Right lobe of liver (tissue), 6 donors: ENCODE results near the gene RHBG. TPM values are rescaled to one million over a fixed set of nuclear protein-coding genes. Genes with fewer than 3 reads are reported as not detected.
A peak's percentile ranks its signal among the peaks of the same experiment; 100 is the strongest.

Experiments used
- ATAC-seq, 4 donors: fragments of 200-7000 bp; cut with Tn5 transposase; one replicate each; pipeline ENCODE4 v1.9.1; 2020; ENCODE audit warnings: mild to moderate bottlenecking in 4 of 4, moderate library complexity in 4 of 4
- DNase-seq, 3 donors: peaks; one replicate each; pipeline ENCODE4 v3.0.0-alpha.2; 2020
- H3K27ac ChIP-seq, 3 donors: fragments of 200-600 bp; one replicate each; pipeline ENCODE4 v1.8.0; 2022
- H3K27me3 ChIP-seq, 2 donors: fragments of 200-600 bp; one replicate each; pipeline ENCODE4 v1.8.0; 2022
- H3K36me3 ChIP-seq, 4 donors: fragments of 200-600 bp; sonication (generic) in 1 of 4; one replicate each; pipeline versions ENCODE4 v1.5.1 to v1.8.0; 2017 to 2022; ENCODE audit warnings: control low read depth in 1 of 4
- H3K4me1 ChIP-seq, 4 donors: fragments of 200-600 bp; sonication (generic) in 1 of 4; one replicate each; pipeline versions ENCODE4 v1.5.1 to v1.8.0; 2017 to 2022; ENCODE audit warnings: control low read depth in 1 of 4
- H3K4me3 ChIP-seq, 3 donors: fragments of 200-600 bp; one replicate each; pipeline ENCODE4 v1.8.0; 2022
- H3K9me3 ChIP-seq, 4 donors: fragments of 200-600 bp; sonication (generic) in 1 of 4; one replicate each; pipeline versions ENCODE4 v1.5.1 to v1.8.0; 2017 to 2022; ENCODE audit warnings: control low read depth in 1 of 4
- POLR2A ChIP-seq: fragments of 450-650 bp; IDR thresholded peaks from one replicate; pipeline ENCODE4 v1.6.1; 2017; ENCODE audit warnings: antibody characterized with exemption, mild to moderate bottlenecking
- WGBS: methylation state at CpG from one replicate; pipeline ENCODE4 v1.1.6; 2018; ENCODE audit warnings: low coverage, low lambda C conversion rate; ENCODE audit not compliant: insufficient coverage; ENCODE audit errors: missing lambda C conversion rate; 5-methylcytosine and 5-hydroxymethylcytosine counted together
- intact Hi-C, 2 donors: fragments of 100-400 bp; cut with DNase I; formaldehyde crosslinking; loops; one replicate each; pipeline versions ENCODE4 v1.11.2 to v1.14.1; 2022
- total RNA-seq, 6 experiments: library from RNA; depleted of rRNA in 2 of 6; stranded (reverse); fragments of >200 nt in 2 of 6; fragmentation: NEBNext Ultra II Directional in 3 of 6; extraction: Animal tissue kit (Norgen Biotek cat#: 25700) in 3 of 6; gene quantifications; one replicate each; pipeline versions ENCODE4 v1.1.0 to v1.2.4, GENCODE V29; 2016 to 2023
- TF ChIP-seq, protein P1 (sequence below), 4 donors: fragments of 200-600 bp in 3 of 4; fragments of 450-650 bp in 1 of 4; IDR thresholded peaks; one replicate each; pipeline versions ENCODE4 v1.5.1 to v1.8.0; 2016 to 2022; ENCODE audit warnings: antibody characterized with exemption in 4 of 4, mild to moderate bottlenecking in 2 of 4
- donor health status: DM: no; HTN: yes; CAD: no.
- donor health status: DM: no; HTN: no; CAD: no.
- donor health status: DM: no; HTN: no; CAD: no.
- donor health status: DM: no; HTN: yes; CAD: no.
- donor health status: DM: no; HTN: yes; CAD: no.

Gene RHBG
- total RNA-seq, 6 experiments from 2014 or later: 0.42 to 1.6 (median 1.1) TPM; not detected in 2

- DNase-seq (no peak), ATAC-seq (no peak)
- Histone ChIP-seq H3K27ac (no peak overlapping the region), H3K4me1 (no peaks in the 10 kb centered on the region), H3K27me3 (no peaks in the 10 kb centered on the region), H3K4me3 (no peak overlapping the region), H3K36me3 (no peaks in the 10 kb centered on the region), H3K9me3 (no peaks in the 10 kb centered on the region)
- TF ChIP-seq POLR2A: no peak
- TF ChIP-seq, protein P1, sequence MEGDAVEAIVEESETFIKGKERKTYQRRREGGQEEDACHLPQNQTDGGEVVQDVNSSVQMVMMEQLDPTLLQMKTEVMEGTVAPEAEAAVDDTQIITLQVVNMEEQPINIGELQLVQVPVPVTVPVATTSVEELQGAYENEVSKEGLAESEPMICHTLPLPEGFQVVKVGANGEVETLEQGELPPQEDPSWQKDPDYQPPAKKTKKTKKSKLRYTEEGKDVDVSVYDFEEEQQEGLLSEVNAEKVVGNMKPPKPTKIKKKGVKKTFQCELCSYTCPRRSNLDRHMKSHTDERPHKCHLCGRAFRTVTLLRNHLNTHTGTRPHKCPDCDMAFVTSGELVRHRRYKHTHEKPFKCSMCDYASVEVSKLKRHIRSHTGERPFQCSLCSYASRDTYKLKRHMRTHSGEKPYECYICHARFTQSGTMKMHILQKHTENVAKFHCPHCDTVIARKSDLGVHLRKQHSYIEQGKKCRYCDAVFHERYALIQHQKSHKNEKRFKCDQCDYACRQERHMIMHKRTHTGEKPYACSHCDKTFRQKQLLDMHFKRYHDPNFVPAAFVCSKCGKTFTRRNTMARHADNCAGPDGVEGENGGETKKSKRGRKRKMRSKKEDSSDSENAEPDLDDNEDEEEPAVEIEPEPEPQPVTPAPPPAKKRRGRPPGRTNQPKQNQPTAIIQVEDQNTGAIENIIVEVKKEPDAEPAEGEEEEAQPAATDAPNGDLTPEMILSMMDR (IDR thresholded peaks at IDR 0.05): no peak
- 80% methylated on average over 11 of the region's 13 CpGs for WGBS
- intact Hi-C loops: no loop called here
These were observed 23.4 kb downstream of the RHBG start for GRCh38 chr1:156392452-156392853.

DNA sequence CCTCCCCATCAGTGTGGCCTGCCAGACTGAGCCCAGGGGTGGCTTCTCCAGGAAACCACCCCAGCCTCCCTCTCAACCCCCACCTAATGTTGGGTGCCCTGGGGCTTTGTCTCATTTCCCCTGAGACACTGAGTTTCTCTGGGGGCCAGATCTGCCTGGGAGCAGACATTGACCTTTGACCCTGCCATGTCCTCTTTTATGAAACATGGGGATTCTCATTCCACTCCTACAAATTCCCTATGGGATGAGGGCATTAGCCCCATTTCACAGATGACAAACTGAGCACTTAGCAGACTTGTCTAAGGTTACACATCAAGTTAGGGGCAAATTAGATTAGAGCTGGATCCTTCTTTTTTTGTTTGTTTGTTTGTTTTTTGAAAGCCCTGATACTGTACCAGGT, 24.1 kb downstream of the RHBG start:
- H3K4me1 ChIP-seq: no peaks in the 10 kb centered on the region
- ATAC-seq (no peak), DNase-seq (no peak)
- intact Hi-C loops: no loop called here
- no peaks in the 10 kb centered on the region for H3K36me3 ChIP-seq
- H3K9me3 ChIP-seq: no peaks in the 10 kb centered on the region
- no peak overlapping the region for H3K4me3 ChIP-seq
- TF ChIP-seq, protein P1 (IDR thresholded peaks at IDR 0.05): no peak
- no peak for TF ChIP-seq POLR2A
- H3K27ac ChIP-seq: no peak overlapping the region
- H3K27me3 ChIP-seq: no peaks in the 10 kb centered on the region

- Histone ChIP-seq H3K36me3 (no peaks in the 10 kb centered on the region), H3K4me1 (no peaks in the 10 kb centered on the region), H3K9me3 (no peaks in the 10 kb centered on the region), H3K27ac (no peak overlapping the region), H3K4me3 (no peak overlapping the region), H3K27me3 (no peaks in the 10 kb centered on the region)
- 80% methylated on average over 3 of the region's 9 CpGs for WGBS
- no peak for TF ChIP-seq POLR2A
- TF ChIP-seq, protein P1 (IDR thresholded peaks at IDR 0.05): no peak
- DNase-seq (no peak), ATAC-seq (peak in 1 of 4 donors; percentile 80)
- intact Hi-C loops: no loop called here
These were observed 25.1 kb downstream of the RHBG start for GRCh38 chr1:156394082-156394481.

- no peak for ATAC-seq
- 68% methylated on average over 9 of the region's 16 CpGs for WGBS
- no peaks in the 10 kb centered on the region for H3K27me3 ChIP-seq
- no peaks in the 10 kb centered on the region for H3K9me3 ChIP-seq
- TF ChIP-seq, protein P1 (IDR thresholded peaks at IDR 0.05): no peak
- TF ChIP-seq POLR2A: no peak
- H3K4me1 ChIP-seq: no peaks in the 10 kb centered on the region
- no peaks in the 10 kb centered on the region for H3K36me3 ChIP-seq
- no peak overlapping the region for H3K27ac ChIP-seq
- H3K4me3 ChIP-seq: no peak overlapping the region
- no peak for DNase-seq
- intact Hi-C loops: no loop called here
These were observed 25.9 kb downstream of the RHBG start for GRCh38 chr1:156394835-156395461.
